Left ventricle myocardium inferior (tissue), 1 donor: ENCODE measurements around the gene VASN. TPM values are rescaled to one million over a fixed set of nuclear protein-coding genes. Genes with fewer than 3 reads are reported as not detected.

ENCODE experiments used
- DNase-seq: peaks from one replicate; pipeline ENCODE4 v3.0.0-alpha.2; 2020
- H3K27ac ChIP-seq: fragments of 200-600 bp; replicated peaks from 2 replicates; pipeline ENCODE4 v1.8.0; 2021
- H3K27me3 ChIP-seq: fragments of 200-600 bp; 2 replicates; pipeline ENCODE4 v1.8.0; 2021; ENCODE audit warnings: low read depth
- H3K36me3 ChIP-seq: fragments of 200-600 bp; 2 replicates; pipeline ENCODE4 v1.8.0; 2021
- H3K4me1 ChIP-seq: fragments of 200-600 bp; 2 replicates; pipeline ENCODE4 v1.8.0; 2021
- H3K4me3 ChIP-seq: fragments of 200-600 bp; 2 replicates; pipeline ENCODE4 v1.8.0; 2021; ENCODE audit warnings: mild to moderate bottlenecking, moderate library complexity
- H3K9me3 ChIP-seq: fragments of 200-600 bp; replicated peaks from 2 replicates; pipeline ENCODE4 v1.8.0; 2021
- CTCF ChIP-seq: fragments of 200-600 bp; IDR thresholded peaks from 2 replicates; pipeline ENCODE4 v1.8.0; 2021; ENCODE audit warnings: antibody characterized with exemption, mild to moderate bottlenecking, borderline replicate concordance
- intact Hi-C: fragments of 100-400 bp; cut with micrococcal nuclease; formaldehyde crosslinking; loops from one replicate; pipeline ENCODE4 v1.11.0; 2022
- total RNA-seq: library from RNA; stranded (reverse); fragmentation: NEBNext Ultra II Directional; extraction: Animal tissue kit (Norgen Biotek cat#: 25700); gene quantifications from one replicate; pipeline ENCODE4 v1.2.1, GENCODE V29; 2021
- donor health status: DM: no; HTN: yes; CAD: no; lungs with severe emphysema.

VASN gene
- total RNA-seq, 1 donor from 2014 or later, result 5.5 TPM

- intact Hi-C loops, result no loop called here
- peak overlapping the region; percentile 96 for H3K27ac ChIP-seq
- H3K4me1 ChIP-seq, result peaks cover 100% of the 10 kb centered on the region
- no peak for TF ChIP-seq CTCF
- no peaks in the 10 kb centered on the region for H3K36me3 ChIP-seq
- no peaks in the 10 kb centered on the region for H3K27me3 ChIP-seq
- no peak for DNase-seq
- no peaks in the 10 kb centered on the region for H3K9me3 ChIP-seq
- H3K4me3 ChIP-seq, result peak overlapping the region; percentile 26
These were observed 47.0 kb upstream of the VASN start for GRCh38 chr16:4324492-4325252.

- DNase-seq, result no peak
- H3K27me3 ChIP-seq, result no peaks in the 10 kb centered on the region
- no peaks in the 10 kb centered on the region for H3K36me3 ChIP-seq
- intact Hi-C loops, result no loop called here
- no peak for TF ChIP-seq CTCF
- peaks cover 100% of the 10 kb centered on the region for H3K4me1 ChIP-seq
- no peak overlapping the region for H3K4me3 ChIP-seq
- peak overlapping the region; percentile 96 for H3K27ac ChIP-seq
- no peaks in the 10 kb centered on the region for H3K9me3 ChIP-seq
These were observed 46.3 kb upstream of the VASN start for GRCh38 chr16:4325253-4325758.

GRCh38 chr16:4327386-4328045, 44.1 kb upstream of the VASN start:
- Histone ChIP-seq H3K4me3 (peak overlapping the region; percentile 69), H3K27ac (peak overlapping the region; percentile 96), H3K27me3 (no peaks in the 10 kb centered on the region), H3K4me1 (peaks cover 81% of the 10 kb centered on the region), H3K36me3 (peaks cover 5% of the 10 kb centered on the region), H3K9me3 (no peaks in the 10 kb centered on the region)
- no peak for TF ChIP-seq CTCF
- intact Hi-C loops, result no loop called here
- DNase-seq, result no peak

GRCh38 chr16:4328046-4328781, 43.4 kb upstream of the VASN start:
- Histone ChIP-seq H3K36me3 (peaks cover 10% of the 10 kb centered on the region), H3K9me3 (no peaks in the 10 kb centered on the region), H3K4me1 (peaks cover 74% of the 10 kb centered on the region), H3K27ac (peak overlapping the region; percentile 96), H3K27me3 (no peaks in the 10 kb centered on the region), H3K4me3 (peak overlapping the region; percentile 69)
- intact Hi-C loops, result no loop called here
- peak; percentile 83 for DNase-seq
- peak; percentile 75 for TF ChIP-seq CTCF
